ENCODE measurements around the gene HNRNPU. TPM values are rescaled to one million over a fixed set of nuclear protein-coding genes. Genes with fewer than 3 reads are reported as not detected.
"Not testable (repeated sequence)": the region's sequence is repeated elsewhere in the genome, so short reads cannot be mapped to it uniquely, and the experiment has no call there.

HNRNPU gene
- polyA plus RNA-seq, 4 donors, result 585 to 684 (median 626) TPM

DNA sequence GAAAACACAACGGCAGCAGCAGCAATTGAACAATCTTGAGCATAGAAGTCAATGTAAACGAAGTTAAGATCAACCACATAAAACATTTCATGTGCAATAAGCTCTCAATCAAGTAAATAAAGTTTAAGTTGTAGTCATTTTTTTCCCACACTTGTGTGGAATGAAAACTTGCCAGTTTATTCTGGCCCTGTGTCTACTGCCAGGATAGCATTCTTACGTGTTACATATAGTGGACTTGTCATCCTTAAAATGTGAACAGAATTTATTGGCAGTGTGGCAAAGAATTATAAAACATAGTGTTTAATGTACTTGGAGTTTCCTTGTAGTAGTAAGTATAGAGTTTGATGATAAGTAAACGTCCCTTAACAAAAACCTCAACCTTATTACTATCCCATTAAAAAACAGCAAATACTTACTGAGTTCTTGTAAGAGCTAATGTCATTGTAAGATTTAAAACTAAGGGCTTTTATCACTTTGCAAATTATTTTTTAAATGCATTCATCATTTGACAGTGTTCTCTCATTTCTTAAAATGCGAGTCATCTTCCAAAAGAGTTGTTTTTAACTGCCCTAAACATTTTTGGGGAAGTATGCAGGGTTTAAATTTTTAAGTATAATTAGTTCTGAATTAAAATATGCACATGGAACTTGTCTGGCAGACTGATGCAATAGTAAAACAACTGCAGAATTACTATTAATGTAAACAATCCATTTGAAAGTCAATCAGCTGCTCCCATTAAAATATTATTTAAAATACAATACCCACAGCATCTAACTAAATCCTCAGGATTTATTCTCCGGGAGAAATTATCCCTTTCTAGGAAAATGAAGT lies 21.0 kb downstream of the HNRNPU start:
- no peak for DNase-seq (ENCODE audit: low read depth in 4 of 4, low spot score in 2 of 4)

- DNase-seq (ENCODE audit: low read depth in 4 of 4, low spot score in 2 of 4), result no peak
These were observed 22.9 kb downstream of the HNRNPU start for GRCh38 chr1:244841273-244841927.

- no peak for DNase-seq (ENCODE audit: low read depth in 4 of 4, low spot score in 2 of 4)
These were observed 24.0 kb downstream of the HNRNPU start for GRCh38 chr1:244840219-244840794.

DNA sequence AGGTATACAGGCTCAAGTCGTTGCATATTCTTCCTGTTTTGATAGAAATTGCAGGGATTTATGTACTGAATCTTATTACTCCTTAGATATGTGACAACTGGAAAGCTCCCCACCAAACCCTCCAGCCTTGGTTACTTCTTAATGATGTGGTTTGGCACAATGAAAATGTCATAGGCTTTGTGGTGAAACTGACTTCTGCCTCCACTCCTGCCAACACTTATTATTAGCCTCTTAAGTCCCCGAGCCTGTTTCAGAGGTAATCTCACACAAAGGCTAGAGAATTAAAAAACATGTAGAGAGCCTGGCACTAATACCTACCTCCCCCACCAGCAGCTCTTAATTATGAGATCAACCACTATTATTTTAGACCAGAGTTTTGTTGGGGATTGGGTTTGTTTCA lies 24.7 kb downstream of the HNRNPU start:
- no peak for DNase-seq (ENCODE audit: low read depth in 4 of 4, low spot score in 2 of 4)

- no peak for DNase-seq (ENCODE audit: low read depth in 4 of 4, low spot score in 2 of 4)
These were observed 26.6 kb downstream of the HNRNPU start for GRCh38 chr1:244837597-244838258.

DNA sequence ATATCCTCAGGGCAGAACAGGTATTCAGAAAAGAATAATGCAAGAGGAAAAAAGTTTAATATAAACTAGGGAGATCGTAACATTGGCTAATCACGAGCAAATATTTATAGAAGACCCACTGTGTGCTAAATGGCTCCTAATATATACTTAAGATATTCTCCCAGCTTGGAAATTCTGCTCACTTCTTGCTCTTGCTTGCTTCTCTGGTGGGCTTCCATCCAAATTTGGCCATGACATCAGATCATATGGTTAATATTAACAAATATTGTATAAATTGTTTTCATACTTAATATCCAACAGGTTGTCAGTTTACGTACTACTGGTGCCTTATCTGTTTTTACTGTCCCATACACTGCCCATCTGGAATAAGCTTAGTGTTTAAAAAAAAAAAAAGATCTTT lies 27.8 kb downstream of the HNRNPU start:
- no peak for DNase-seq (ENCODE audit: low read depth in 4 of 4, low spot score in 2 of 4)

DNA sequence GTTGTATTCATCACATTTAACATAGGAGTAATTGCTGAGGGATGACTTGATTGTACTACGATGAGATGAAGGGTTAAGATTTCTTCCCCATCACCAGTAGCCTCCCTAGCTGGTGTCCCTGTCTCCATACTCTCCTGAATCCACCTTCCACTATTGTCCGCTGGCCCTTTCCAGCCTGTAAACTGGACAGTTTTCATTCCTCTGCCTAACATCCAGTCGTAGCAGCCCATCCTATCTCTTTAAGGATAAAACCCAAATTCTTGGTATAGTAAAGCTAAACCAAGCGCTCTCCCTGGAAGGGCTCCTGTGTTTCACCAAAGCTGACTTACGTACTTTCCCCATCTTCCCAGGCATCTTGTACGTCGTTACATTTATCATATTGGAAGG lies 28.2 kb downstream of the HNRNPU start:
- peak in 2 of 4 donors; percentile 42 to 53 for DNase-seq (ENCODE audit: low read depth in 4 of 4, low spot score in 2 of 4)

DNA sequence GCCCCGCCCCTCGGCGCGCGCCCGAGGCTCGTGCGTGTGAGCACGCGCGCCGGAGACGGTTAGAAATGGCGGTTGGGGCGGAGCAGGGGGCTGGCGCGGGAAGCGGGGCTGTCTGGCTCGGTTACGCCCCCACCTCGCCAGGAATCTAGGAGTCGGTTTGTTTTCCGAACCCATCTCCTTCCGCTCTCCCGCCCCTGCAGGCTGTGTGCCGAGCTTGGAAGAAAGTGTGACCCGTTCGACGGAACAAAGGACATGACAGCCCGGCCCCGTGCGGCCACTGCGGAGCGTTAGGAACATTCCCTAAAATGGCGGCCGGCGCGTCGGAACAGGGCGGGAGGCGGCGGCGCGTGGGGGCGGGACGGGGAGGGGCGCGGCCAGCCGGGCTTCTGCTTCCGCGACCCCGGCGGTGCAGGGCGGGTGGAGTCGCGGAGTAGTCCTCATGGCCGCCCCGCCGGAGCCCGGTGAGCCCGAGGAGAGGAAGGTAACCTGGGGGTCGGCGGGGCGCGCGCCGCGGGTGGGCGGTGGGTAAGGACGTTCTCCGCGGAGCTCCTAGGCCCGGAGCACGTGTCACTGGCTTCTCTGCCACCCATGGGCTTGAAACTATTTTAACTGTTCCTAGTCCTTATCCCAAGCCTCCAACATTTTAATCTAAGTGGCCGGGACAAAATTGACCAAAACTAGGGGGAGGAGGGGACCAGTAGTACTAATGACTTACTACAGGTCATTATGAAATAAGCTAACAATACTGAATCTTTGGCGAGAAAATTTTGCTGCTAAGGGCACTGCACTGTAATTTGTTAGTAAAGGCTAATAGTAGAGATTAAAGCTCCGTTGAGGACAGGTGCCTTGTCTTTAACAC lies 28.8 kb downstream of the HNRNPU start, which contains the start of gene COX20:
Gene COX20 (plus strand): TSS at position 383 of the 859 bp plus-strand sequence. CDS start 57 bp downstream, at position 440.
- peak in 3 of 4 donors; percentile 91 for DNase-seq (ENCODE audit: low read depth in 4 of 4, low spot score in 2 of 4)

GRCh38 chr1:244834543-244835275 lies 29.6 kb downstream of the HNRNPU start:
- peak; percentile 84 to 95 (median 90) for DNase-seq (ENCODE audit: low read depth in 4 of 4, low spot score in 2 of 4)

DNA sequence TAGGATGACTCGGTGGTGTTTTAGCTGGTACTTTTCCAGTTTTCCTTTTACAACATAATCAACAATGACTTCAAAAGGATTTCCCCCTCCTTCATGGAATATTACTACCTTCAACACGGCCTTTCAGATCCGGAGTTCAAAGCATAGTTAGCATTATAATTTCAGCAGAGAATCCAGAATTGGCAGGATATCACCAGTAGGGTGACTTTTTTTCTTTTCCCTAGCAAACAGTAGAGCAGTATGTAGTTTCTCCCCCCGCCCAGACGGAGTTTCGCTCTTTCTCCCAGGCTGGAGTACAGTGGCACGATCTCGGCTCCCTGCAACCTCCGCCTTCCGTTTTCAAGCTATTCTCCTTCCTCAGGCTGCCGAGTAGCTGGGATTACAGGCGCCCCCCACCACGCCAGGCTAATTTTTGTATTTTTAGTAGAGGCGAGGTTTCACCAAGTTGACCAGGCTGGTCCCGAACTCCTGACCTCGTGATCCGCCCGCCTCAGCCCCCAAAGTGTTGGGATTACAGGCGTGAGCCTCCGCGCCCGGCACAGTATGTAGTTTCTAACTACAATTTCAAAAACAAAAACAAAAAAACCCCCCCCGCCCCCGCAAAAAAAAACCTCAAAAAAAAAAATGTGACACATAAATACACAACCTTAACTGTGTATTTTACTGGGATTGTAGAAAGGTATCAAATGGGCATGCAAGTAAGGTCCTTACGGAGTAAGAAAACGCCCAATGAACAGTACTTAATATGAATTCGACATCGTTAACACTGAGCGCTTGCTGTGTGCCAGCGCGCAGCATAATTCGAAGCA lies 30.4 kb downstream of the HNRNPU start:
- peak in 3 of 4 donors; percentile 47 to 60 (median 50) for DNase-seq (ENCODE audit: low read depth in 4 of 4, low spot score in 2 of 4)

DNA sequence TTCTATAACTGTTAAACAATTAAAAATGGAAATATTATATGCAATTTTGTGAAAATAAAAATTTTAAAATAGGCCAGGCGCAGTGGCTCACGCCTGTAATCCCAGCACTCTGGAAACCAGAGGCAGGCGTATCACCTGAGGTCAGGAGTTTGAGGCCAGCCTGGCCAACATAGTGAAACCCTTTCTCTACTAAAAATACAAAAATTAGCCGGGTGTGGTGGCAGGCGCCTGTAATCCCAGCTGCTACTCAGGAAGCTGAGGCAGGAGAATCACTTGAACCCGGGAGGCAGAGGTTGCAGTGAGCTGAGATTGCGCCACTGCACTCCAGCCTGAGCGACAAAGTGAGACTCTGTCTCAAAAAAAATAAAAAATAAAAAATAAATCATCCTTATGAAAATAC lies 31.1 kb downstream of the HNRNPU start:
- not testable (repeated sequence) for DNase-seq (ENCODE audit: low read depth in 4 of 4, low spot score in 2 of 4)

GRCh38 chr1:244830639-244831038 lies 33.7 kb downstream of the HNRNPU start:
- DNase-seq (ENCODE audit: low read depth in 4 of 4, low spot score in 2 of 4), result no peak

DNA sequence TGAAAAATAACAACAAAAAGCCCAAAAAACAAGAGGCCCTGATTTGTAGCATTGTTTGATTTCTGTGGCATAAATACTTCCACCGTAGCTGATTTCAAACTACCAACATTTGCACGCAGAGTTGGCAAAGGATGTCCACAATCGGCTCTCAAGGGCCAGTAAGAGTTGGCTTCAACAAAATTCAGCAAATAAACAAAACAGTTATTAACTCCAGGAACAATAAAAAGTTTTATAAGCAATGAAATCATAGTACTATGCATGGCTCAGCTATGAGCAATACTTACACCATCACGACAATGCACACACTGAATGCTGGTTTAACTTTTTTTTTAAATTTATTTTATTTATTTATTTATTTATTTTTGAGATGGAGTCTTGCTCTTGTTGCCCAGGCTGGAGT lies 37.6 kb downstream of the HNRNPU start:
- DNase-seq (ENCODE audit: low read depth in 4 of 4, low spot score in 2 of 4), result no peak

- no peak for DNase-seq (ENCODE audit: low read depth in 4 of 4, low spot score in 2 of 4)
These were observed 41.5 kb downstream of the HNRNPU start for GRCh38 chr1:244822878-244823277.

DNA sequence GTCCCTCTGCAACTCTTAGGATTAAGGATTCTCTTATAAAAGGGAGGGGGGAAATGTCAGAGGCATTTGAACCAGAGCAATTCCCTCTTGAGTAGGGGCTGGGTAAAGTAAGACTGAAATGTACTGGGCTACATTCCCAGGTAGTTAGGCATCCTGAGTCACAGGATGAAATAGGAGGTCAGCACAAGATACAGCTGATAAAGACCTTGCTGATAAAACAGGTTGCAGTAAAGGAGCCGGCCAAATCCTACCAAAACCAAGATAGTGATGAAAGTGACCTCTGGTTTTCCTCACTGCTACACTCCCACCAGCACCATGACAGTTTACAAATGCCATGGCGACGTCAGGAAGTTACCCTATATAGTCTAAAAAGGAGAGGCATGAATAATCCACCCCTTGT lies 43.2 kb downstream of the HNRNPU start:
- DNase-seq (ENCODE audit: low read depth in 4 of 4, low spot score in 2 of 4), result no peak

- no peak for DNase-seq (ENCODE audit: low read depth in 4 of 4, low spot score in 2 of 4)
These were observed 44.2 kb downstream of the HNRNPU start for GRCh38 chr1:244820131-244820530.

GRCh38 chr1:244817415-244817894 lies 46.9 kb downstream of the HNRNPU start:
- DNase-seq (ENCODE audit: low read depth in 4 of 4, low spot score in 2 of 4), result no peak

- DNase-seq (ENCODE audit: low read depth in 4 of 4, low spot score in 2 of 4), result no peak
These were observed 48.7 kb downstream of the HNRNPU start for GRCh38 chr1:244815600-244816099.
